Neutrophil (primary cell): ENCODE results near the gene IGSF8.

Source experiments
- H3K27ac ChIP-seq: fragments of 200-600 bp; sonication (generic); 2 replicates; pipeline ENCODE4 v1.5.1; 2016; ENCODE audit warnings: mild to moderate bottlenecking, moderate library complexity
- H3K27me3 ChIP-seq: fragments of 200-600 bp; sonication (generic); 2 replicates; pipeline ENCODE4 v1.6.0; 2016; ENCODE audit warnings: mild to moderate bottlenecking
- H3K36me3 ChIP-seq: fragments of 200-600 bp; sonication (generic); 2 replicates; pipeline ENCODE4 v1.5.1; 2017
- H3K4me1 ChIP-seq, 2 experiments: fragments of 200-600 bp in 1 of 2; sonication (generic) in 1 of 2; 1 replicate in 1 of 2; 2 replicates in 1 of 2; pipeline versions ENCODE4 v1.5.1 to v1.6.1; 2013 to 2016; ENCODE audit warnings: low read depth in 1 of 2, low read length in 1 of 2, mild to moderate bottlenecking in 1 of 2, moderate library complexity in 1 of 2; ENCODE audit not compliant: control insufficient read depth in 1 of 2, insufficient read depth in 1 of 2
- H3K4me3 ChIP-seq, 2 experiments: fragments of 200-600 bp in 1 of 2; sonication (generic) in 1 of 2; 1 replicate in 1 of 2; 2 replicates in 1 of 2; pipeline ENCODE4 v1.5.1; 2013 to 2016; ENCODE audit warnings: low read depth in 1 of 2, low read length in 1 of 2, mild to moderate bottlenecking in 1 of 2, moderate library complexity in 1 of 2
- H3K9me3 ChIP-seq: fragments of 200-600 bp; sonication (generic); 2 replicates; pipeline ENCODE4 v1.5.1; 2016
- CTCF ChIP-seq: fragments of 200-600 bp; sonication (generic); IDR thresholded peaks from 2 replicates; pipeline ENCODE4 v1.5.1; 2016; ENCODE audit warnings: antibody characterized with exemption

IGSF8 gene

GRCh38 chr1:160108888-160109662, 10.7 kb upstream of the IGSF8 start:
- Histone ChIP-seq H3K36me3 (no peaks in the 10 kb centered on the region), H3K9me3 (no peaks in the 10 kb centered on the region), H3K27ac (no peak overlapping the region), H3K4me1 (peaks cover 0 to 4% of the 10 kb centered on the region in 2 experiments), H3K27me3 (peaks cover 48% of the 10 kb centered on the region), H3K4me3 (no peak overlapping the region)
- TF ChIP-seq CTCF = no peak

GRCh38 chr1:160107512-160107911, 9.1 kb upstream of the IGSF8 start:
- Histone ChIP-seq H3K4me1 (peaks cover 0 to 4% of the 10 kb centered on the region in 2 experiments), H3K27me3 (peaks cover 64% of the 10 kb centered on the region), H3K4me3 (no peak overlapping the region), H3K27ac (no peak overlapping the region), H3K36me3 (no peaks in the 10 kb centered on the region), H3K9me3 (no peaks in the 10 kb centered on the region)
- TF ChIP-seq CTCF = no peak

- no peak for TF ChIP-seq CTCF
- H3K9me3 ChIP-seq = no peaks in the 10 kb centered on the region
- H3K36me3 ChIP-seq = no peaks in the 10 kb centered on the region
- no peak overlapping the region for H3K27ac ChIP-seq
- no peak overlapping the region for H3K4me3 ChIP-seq
- H3K4me1 ChIP-seq = peaks cover 3 to 4% of the 10 kb centered on the region in 2 experiments
- H3K27me3 ChIP-seq = peaks cover 72% of the 10 kb centered on the region
Measured at GRCh38 chr1:160105155-160105554, 6.7 kb upstream of the IGSF8 start.

GRCh38 chr1:160104486-160104885, 6.1 kb upstream of the IGSF8 start:
- H3K36me3 ChIP-seq = no peaks in the 10 kb centered on the region
- H3K9me3 ChIP-seq = no peaks in the 10 kb centered on the region
- peaks cover 3 to 4% of the 10 kb centered on the region in 2 experiments for H3K4me1 ChIP-seq
- peaks cover 67% of the 10 kb centered on the region for H3K27me3 ChIP-seq
- no peak for TF ChIP-seq CTCF
- no peak overlapping the region for H3K27ac ChIP-seq
- no peak overlapping the region for H3K4me3 ChIP-seq

- Histone ChIP-seq H3K36me3 (no peaks in the 10 kb centered on the region), H3K27ac (no peak overlapping the region), H3K4me3 (no peak overlapping the region), H3K4me1 (peaks cover 9% of the 10 kb centered on the region in 2 experiments), H3K9me3 (no peaks in the 10 kb centered on the region), H3K27me3 (peaks cover 64% of the 10 kb centered on the region)
- no peak for TF ChIP-seq CTCF
Measured at GRCh38 chr1:160103658-160104408, 5.4 kb upstream of the IGSF8 start.
